AG09319 (cell line): ENCODE results near the gene LRRC4C.

Experiments used
- DNase-seq: peaks from one replicate; pipeline ENCODE4 v3.0.0-alpha.2; 2010; ENCODE audit warnings: low read depth; ENCODE audit errors: extremely low read depth
- CTCF ChIP-seq: IDR thresholded peaks from 2 replicates; pipeline ENCODE4 v1.5.1; 2011; ENCODE audit warnings: low read depth, mild to moderate bottlenecking, inconsistent platforms, low read length, moderate library complexity

The LRRC4C gene

GRCh38 chr11:41245704-41246398 is 213.6 kb downstream of the LRRC4C start:
- DNase-seq: no peak
- TF ChIP-seq CTCF: no peak

- no peak for DNase-seq
- no peak for TF ChIP-seq CTCF
Observed at GRCh38 chr11:41245184-41245583, 214.3 kb downstream of the LRRC4C start.

GRCh38 chr11:41237382-41237781 is 222.1 kb downstream of the LRRC4C start:
- DNase-seq: no peak
- no peak for TF ChIP-seq CTCF

DNA sequence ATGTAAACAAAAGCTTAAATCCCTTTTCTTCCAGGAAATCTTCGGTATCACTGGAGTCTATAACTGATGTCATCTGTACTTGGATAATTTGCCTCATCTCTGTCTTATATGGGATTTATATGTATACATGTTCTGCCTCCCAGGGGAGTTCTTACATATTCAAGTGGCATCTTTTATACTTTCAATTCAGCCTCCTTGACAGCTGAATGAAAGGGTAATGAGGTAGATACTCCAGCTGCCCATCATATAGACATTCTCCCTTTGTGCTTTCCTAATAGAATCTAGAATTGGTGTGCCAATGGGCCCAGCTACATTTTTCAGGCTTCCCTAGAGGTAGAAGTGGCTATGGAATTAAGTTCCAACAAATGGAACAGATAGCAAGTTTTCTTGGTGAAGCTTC is 223.8 kb downstream of the LRRC4C start:
- TF ChIP-seq CTCF: no peak
- no peak for DNase-seq

DNA sequence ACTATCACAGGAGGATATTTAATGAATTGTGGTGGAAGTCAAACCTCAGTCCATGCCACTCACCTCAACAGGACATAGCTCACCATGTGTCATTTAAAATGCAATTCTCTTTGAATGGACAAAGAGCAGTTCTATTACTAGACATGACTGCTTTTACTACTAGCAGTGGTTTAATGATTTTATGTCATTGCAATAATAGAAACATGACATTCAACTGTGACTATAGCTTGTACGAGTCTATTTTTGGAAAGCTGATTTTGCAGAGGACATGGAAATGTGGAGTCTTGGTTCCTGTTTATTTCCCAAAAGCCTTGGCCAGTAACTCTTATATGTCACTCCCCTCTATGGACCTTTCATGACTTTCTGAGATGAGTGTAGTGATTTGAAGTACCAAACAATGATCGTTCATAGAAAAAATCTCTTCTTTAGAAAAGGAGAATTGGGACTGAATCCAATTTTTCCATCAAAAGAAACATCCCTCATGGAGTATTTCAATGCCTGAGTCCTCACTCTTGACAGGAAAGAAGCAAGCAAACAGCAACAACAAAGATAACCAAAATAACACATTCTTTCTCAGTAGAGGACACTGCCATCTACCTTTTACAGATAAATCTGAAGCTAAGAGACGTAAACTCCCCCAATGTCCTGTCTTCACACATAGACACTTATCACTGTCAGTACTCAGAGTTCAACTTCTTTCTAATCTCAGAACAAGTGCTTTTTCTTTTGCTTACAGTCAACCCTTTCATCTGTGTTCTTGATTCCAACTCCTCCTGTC is 233.4 kb downstream of the LRRC4C start:
- no peak for DNase-seq
- TF ChIP-seq CTCF: no peak

- no peak for TF ChIP-seq CTCF
- no peak for DNase-seq
Observed at GRCh38 chr11:41222236-41222635, 237.2 kb downstream of the LRRC4C start.

- TF ChIP-seq CTCF: no peak
- no peak for DNase-seq
Observed at GRCh38 chr11:41206388-41206787, 253.1 kb downstream of the LRRC4C start.
